GM18507 (cell line): ENCODE results near the gene ADCK1.
"Not testable (repeated sequence)": the region's sequence is repeated elsewhere in the genome, so short reads cannot be mapped to it uniquely, and the experiment has no call there.

ENCODE experiments used
- DNase-seq: peaks from one replicate; pipeline ENCODE4 v3.0.0; 2011; ENCODE audit warnings: low read depth; ENCODE audit not compliant: insufficient read length; ENCODE audit errors: extremely low spot score
- FAIRE-seq: peaks from 2 replicates; lab custom pipeline; 2011; peaks lifted over from hg19 to GRCh38; lab: Jason Lieb, UNC

Gene ADCK1

GRCh38 chr14:77889971-77890442 is 90.1 kb downstream of the ADCK1 start:
- FAIRE-seq (no peak), DNase-seq (no peak)

GRCh38 chr14:77890873-77891272 is 91.0 kb downstream of the ADCK1 start:
- DNase-seq (no peak), FAIRE-seq (no peak)

GRCh38 chr14:77892381-77892871 is 92.5 kb downstream of the ADCK1 start:
- FAIRE-seq = no peak
- DNase-seq = no peak

GRCh38 chr14:77892890-77893484 is 93.1 kb downstream of the ADCK1 start:
- DNase-seq (no peak), FAIRE-seq (no peak)

GRCh38 chr14:77897374-77897773 is 97.5 kb downstream of the ADCK1 start:
- DNase-seq = no peak
- FAIRE-seq = no peak

- no peak for FAIRE-seq
- DNase-seq = no peak
Measured at GRCh38 chr14:77902811-77903210, 102.9 kb downstream of the ADCK1 start.

- no peak for FAIRE-seq
- DNase-seq = no peak
Measured at GRCh38 chr14:77903221-77903620, 103.3 kb downstream of the ADCK1 start.

GRCh38 chr14:77903937-77904617 is 104.2 kb downstream of the ADCK1 start:
- FAIRE-seq = no peak
- DNase-seq = no peak

- FAIRE-seq (no peak), DNase-seq (no peak)
Measured at GRCh38 chr14:77906446-77906845, 106.5 kb downstream of the ADCK1 start.

GRCh38 chr14:77908847-77909246 is 108.9 kb downstream of the ADCK1 start:
- FAIRE-seq (no peak), DNase-seq (no peak)

- no peak for FAIRE-seq
- no peak for DNase-seq
Measured at GRCh38 chr14:77909911-77910310, 110.0 kb downstream of the ADCK1 start.

GRCh38 chr14:77910506-77910905 is 110.6 kb downstream of the ADCK1 start:
- FAIRE-seq (no peak), DNase-seq (no peak)

- DNase-seq (no peak), FAIRE-seq (no peak)
Measured at GRCh38 chr14:77911356-77911755, 111.4 kb downstream of the ADCK1 start.

- DNase-seq (no peak), FAIRE-seq (no peak)
Measured at GRCh38 chr14:77912754-77913556, 113.0 kb downstream of the ADCK1 start.

GRCh38 chr14:77914073-77914721 is 114.3 kb downstream of the ADCK1 start:
- FAIRE-seq = no peak
- no peak for DNase-seq

GRCh38 chr14:77915390-77915789 is 115.5 kb downstream of the ADCK1 start:
- not testable (repeated sequence) for DNase-seq, FAIRE-seq

- DNase-seq (no peak), FAIRE-seq (no peak)
Measured at GRCh38 chr14:77917491-77918201, 117.7 kb downstream of the ADCK1 start.

GRCh38 chr14:77918448-77918847 is 118.5 kb downstream of the ADCK1 start:
- no peak for FAIRE-seq
- DNase-seq = no peak

- DNase-seq (no peak), FAIRE-seq (no peak)
Measured at GRCh38 chr14:77920312-77920711, 120.4 kb downstream of the ADCK1 start.
